GM21825 (cell line): ENCODE measurements around the gene ABI3BP.
"Not testable (repeated sequence)": the region's sequence is repeated elsewhere in the genome, so short reads cannot be mapped to it uniquely, and the experiment has no call there.

ENCODE experiments used
- ATAC-seq: cut with Tn5 transposase; IDR thresholded peaks from one replicate; pipeline ENCODE4 v1.9.1; 2021; ENCODE audit warnings: mild to moderate bottlenecking, moderate library complexity; ENCODE audit not compliant: unreplicated experiment

The ABI3BP gene

GRCh38 chr3:100946096-100946495 is 47.1 kb downstream of the ABI3BP start:
- ATAC-seq, result not testable (repeated sequence)

GRCh38 chr3:100941451-100941850 is 51.8 kb downstream of the ABI3BP start:
- ATAC-seq, result no peak

GRCh38 chr3:100941041-100941440 is 52.2 kb downstream of the ABI3BP start:
- ATAC-seq, result no peak

- no peak for ATAC-seq
Measured at GRCh38 chr3:100936931-100937330, 56.3 kb downstream of the ABI3BP start.

- ATAC-seq, result no peak
Measured at GRCh38 chr3:100932491-100932890, 60.7 kb downstream of the ABI3BP start.

- ATAC-seq, result no peak
Measured at GRCh38 chr3:100928638-100929428, 64.4 kb downstream of the ABI3BP start.

- ATAC-seq, result no peak
Measured at GRCh38 chr3:100927775-100928174, 65.4 kb downstream of the ABI3BP start.

GRCh38 chr3:100915706-100916495 is 77.3 kb downstream of the ABI3BP start:
- ATAC-seq, result no peak

- no peak for ATAC-seq
Measured at GRCh38 chr3:100913870-100914648, 79.2 kb downstream of the ABI3BP start.

- no peak for ATAC-seq
Measured at GRCh38 chr3:100912976-100913545, 80.2 kb downstream of the ABI3BP start.

GRCh38 chr3:100912571-100912970 is 80.7 kb downstream of the ABI3BP start:
- ATAC-seq, result no peak

GRCh38 chr3:100911956-100912355 is 81.3 kb downstream of the ABI3BP start:
- ATAC-seq, result no peak

GRCh38 chr3:100910986-100911385 is 82.2 kb downstream of the ABI3BP start:
- ATAC-seq, result no peak

- ATAC-seq, result no peak
Measured at GRCh38 chr3:100902572-100902971, 90.6 kb downstream of the ABI3BP start.

GRCh38 chr3:100900671-100901335 is 92.4 kb downstream of the ABI3BP start:
- ATAC-seq, result no peak

GRCh38 chr3:100899440-100900091 is 93.7 kb downstream of the ABI3BP start:
- peak; percentile 86 for ATAC-seq

- ATAC-seq, result no peak
Measured at GRCh38 chr3:100898681-100899080, 94.5 kb downstream of the ABI3BP start.

GRCh38 chr3:100896994-100897393 is 96.2 kb downstream of the ABI3BP start:
- no peak for ATAC-seq

GRCh38 chr3:100893590-100893989 is 99.6 kb downstream of the ABI3BP start:
- no peak for ATAC-seq

GRCh38 chr3:100893108-100893507 is 100.1 kb downstream of the ABI3BP start:
- no peak for ATAC-seq
